Cardiac muscle cell (in vitro differentiated cells and primary cell): ENCODE data around the gene GPC5. TPM values are rescaled to one million over a fixed set of nuclear protein-coding genes. Genes with fewer than 3 reads are reported as not detected.

Experiments
- DNase-seq, 2 donors: peaks; one replicate each; pipeline versions ENCODE4 v3.0.0 to v3.0.0-alpha.2; 2010 to 2017; ENCODE audit warnings: low read depth in 1 of 2, low spot score in 1 of 2
- H3K27ac ChIP-seq: fragments of 200-600 bp; sonication (generic); 2 replicates; pipeline ENCODE4 v1.5.1; 2016
- H3K27me3 ChIP-seq: fragments of 200-600 bp; sonication (generic); 2 replicates; pipeline ENCODE4 v1.6.0; 2016; ENCODE audit warnings: control low read depth
- H3K36me3 ChIP-seq: fragments of 200-600 bp; sonication (generic); 2 replicates; pipeline ENCODE4 v1.5.1; 2016; ENCODE audit warnings: control low read depth
- H3K4me1 ChIP-seq: fragments of 200-600 bp; sonication (generic); 2 replicates; pipeline ENCODE4 v1.8.1; 2017; ENCODE audit warnings: low read depth, mild to moderate bottlenecking, mixed run types
- H3K4me3 ChIP-seq: fragments of 200-600 bp; sonication (generic); 2 replicates; pipeline ENCODE4 v1.5.1; 2016; ENCODE audit warnings: mild to moderate bottlenecking
- H3K9me3 ChIP-seq: fragments of 200-600 bp; sonication (generic); 2 replicates; pipeline ENCODE4 v1.5.1; 2017; ENCODE audit warnings: low read depth, mild to moderate bottlenecking, control low read depth
- polyA plus RNA-seq: library from polyadenylated mRNA; unstranded; fragments of >200 nt; fragmentation: Nextera tagmentation; extraction: Ambion mirVana; gene quantifications from 2 replicates; pipeline ENCODE4 v1.2.1, GENCODE V29; 2016
- total RNA-seq: library from RNA; depleted of rRNA; stranded (reverse); fragments of >200 nt; gene quantifications from 2 replicates; pipeline ENCODE4 v1.2.3, GENCODE V29; 2016
- TF ChIP-seq, protein P1 (sequence below): IDR thresholded peaks from 2 replicates; pipeline ENCODE4 v1.5.1; 2012; ENCODE audit warnings: low read depth, mild to moderate bottlenecking, low read length

GPC5 gene
- total and polyA plus RNA-seq, 2 experiments from 2014 or later = 0.97 to 3.3 TPM

DNA sequence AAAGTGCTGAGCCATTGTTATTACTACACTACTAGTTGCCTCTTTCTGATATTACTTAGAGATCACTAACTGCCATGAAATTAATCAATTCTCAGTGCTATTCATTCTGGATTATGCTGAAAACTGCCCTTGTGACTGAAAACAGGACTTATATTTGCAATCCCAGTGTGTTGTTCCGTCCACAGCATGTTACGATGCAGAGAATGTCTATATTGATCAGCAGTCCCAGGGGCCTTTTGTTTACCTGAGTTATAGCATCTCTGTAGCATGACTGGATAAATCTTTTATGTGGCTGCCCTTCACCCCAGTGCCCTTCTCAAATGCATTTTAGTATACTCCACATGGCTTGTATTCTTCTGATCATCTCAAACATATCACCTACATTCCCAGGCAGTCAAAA, 251.0 kb downstream of the GPC5 start:
- H3K9me3 ChIP-seq = no peaks in the 10 kb centered on the region
- H3K36me3 ChIP-seq = no peaks in the 10 kb centered on the region
- H3K4me1 ChIP-seq = no peaks in the 10 kb centered on the region
- TF ChIP-seq, protein P1, sequence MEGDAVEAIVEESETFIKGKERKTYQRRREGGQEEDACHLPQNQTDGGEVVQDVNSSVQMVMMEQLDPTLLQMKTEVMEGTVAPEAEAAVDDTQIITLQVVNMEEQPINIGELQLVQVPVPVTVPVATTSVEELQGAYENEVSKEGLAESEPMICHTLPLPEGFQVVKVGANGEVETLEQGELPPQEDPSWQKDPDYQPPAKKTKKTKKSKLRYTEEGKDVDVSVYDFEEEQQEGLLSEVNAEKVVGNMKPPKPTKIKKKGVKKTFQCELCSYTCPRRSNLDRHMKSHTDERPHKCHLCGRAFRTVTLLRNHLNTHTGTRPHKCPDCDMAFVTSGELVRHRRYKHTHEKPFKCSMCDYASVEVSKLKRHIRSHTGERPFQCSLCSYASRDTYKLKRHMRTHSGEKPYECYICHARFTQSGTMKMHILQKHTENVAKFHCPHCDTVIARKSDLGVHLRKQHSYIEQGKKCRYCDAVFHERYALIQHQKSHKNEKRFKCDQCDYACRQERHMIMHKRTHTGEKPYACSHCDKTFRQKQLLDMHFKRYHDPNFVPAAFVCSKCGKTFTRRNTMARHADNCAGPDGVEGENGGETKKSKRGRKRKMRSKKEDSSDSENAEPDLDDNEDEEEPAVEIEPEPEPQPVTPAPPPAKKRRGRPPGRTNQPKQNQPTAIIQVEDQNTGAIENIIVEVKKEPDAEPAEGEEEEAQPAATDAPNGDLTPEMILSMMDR = no peak
- H3K4me3 ChIP-seq = no peak overlapping the region
- no peaks in the 10 kb centered on the region for H3K27me3 ChIP-seq
- DNase-seq = no peak
- no peak overlapping the region for H3K27ac ChIP-seq

DNA sequence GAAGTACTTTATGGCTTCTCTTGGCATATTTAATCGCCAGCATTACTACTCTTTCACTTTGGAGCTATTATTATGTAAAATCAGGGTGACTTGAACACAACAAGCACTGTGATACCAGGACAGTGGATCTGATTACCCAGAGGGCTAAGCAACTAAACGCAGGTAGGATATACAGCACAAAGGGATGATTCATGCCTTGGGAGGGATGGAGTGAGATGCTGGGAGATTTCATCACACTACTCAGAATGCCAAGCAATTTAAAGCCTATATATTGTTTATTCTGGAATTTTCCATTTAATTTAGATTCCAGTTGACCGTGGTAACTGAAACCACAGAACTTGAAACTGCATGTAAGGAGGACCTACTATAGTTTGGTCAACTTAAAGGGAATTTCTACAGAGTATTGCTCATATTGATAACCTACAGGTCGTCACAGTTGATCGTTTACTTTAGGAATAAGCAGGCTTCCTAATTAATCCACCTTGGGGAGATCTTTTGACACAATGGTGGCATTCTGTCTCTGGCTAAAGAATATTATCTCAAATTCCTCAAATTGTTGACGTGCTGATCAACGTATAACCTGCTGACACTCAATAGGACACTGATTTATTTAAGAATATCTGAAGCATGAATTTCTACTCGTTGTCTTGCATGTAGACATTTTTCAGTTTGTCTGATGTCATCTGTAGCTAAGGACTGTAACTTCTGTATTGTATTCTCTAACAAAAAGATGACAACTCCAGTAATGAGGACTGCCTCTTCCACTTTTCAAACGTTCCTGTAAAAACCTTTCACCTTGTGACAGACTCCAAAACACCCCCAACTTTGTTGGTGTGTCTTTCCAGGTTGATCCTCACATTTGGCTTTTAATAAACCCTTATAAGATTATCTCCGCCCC, 254.2 kb downstream of the GPC5 start:
- no peak for DNase-seq
- no peaks in the 10 kb centered on the region for H3K27me3 ChIP-seq
- no peak overlapping the region for H3K27ac ChIP-seq
- TF ChIP-seq, protein P1 = no peak
- no peaks in the 10 kb centered on the region for H3K36me3 ChIP-seq
- no peaks in the 10 kb centered on the region for H3K9me3 ChIP-seq
- no peak overlapping the region for H3K4me3 ChIP-seq
- no peaks in the 10 kb centered on the region for H3K4me1 ChIP-seq

DNA sequence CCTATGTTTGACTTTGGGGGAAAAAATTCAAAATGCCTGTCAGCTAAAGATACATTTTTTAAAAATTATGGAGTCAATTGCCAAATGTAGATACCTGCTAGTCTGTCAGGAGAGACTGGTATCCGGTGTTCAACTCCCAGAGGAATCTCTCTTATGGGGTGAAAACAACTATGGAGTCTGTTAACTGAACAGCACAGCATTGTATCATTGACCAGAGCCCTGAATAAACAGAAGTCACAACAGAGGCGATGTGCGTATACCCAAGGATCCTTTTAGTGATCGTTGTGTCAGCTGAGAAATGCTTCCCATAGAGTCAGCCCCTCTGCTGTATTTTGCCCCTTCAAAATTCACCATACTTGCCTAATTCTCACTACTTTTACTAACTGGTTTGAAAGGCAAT, 257.3 kb downstream of the GPC5 start:
- Histone ChIP-seq H3K9me3 (no peaks in the 10 kb centered on the region), H3K4me3 (no peak overlapping the region), H3K27me3 (no peaks in the 10 kb centered on the region), H3K36me3 (no peaks in the 10 kb centered on the region), H3K4me1 (no peaks in the 10 kb centered on the region), H3K27ac (no peak overlapping the region)
- no peak for DNase-seq
- TF ChIP-seq, protein P1 = no peak

DNA sequence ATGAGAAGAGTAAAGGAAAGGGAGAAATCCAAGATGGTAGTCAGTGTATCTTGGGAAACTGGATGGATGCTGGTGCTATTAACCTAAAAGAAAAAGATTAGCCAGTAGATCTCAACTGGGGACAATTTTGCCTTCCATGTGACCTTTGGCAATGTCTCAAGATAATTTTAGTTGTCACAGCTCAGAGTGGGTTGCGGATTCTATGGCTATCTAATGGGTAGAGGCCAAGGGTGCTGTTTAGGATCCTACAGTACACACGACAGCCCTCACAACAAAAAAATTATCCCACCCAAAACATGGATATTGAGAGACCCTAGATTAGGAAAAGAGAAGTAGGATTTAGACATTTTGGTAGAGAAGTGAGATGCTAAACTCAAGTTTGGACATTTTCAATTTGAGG, 258.9 kb downstream of the GPC5 start:
- TF ChIP-seq, protein P1 = no peak
- H3K4me1 ChIP-seq = no peaks in the 10 kb centered on the region
- no peaks in the 10 kb centered on the region for H3K27me3 ChIP-seq
- H3K27ac ChIP-seq = no peak overlapping the region
- no peak overlapping the region for H3K4me3 ChIP-seq
- H3K9me3 ChIP-seq = no peaks in the 10 kb centered on the region
- H3K36me3 ChIP-seq = no peaks in the 10 kb centered on the region
- no peak for DNase-seq

DNA sequence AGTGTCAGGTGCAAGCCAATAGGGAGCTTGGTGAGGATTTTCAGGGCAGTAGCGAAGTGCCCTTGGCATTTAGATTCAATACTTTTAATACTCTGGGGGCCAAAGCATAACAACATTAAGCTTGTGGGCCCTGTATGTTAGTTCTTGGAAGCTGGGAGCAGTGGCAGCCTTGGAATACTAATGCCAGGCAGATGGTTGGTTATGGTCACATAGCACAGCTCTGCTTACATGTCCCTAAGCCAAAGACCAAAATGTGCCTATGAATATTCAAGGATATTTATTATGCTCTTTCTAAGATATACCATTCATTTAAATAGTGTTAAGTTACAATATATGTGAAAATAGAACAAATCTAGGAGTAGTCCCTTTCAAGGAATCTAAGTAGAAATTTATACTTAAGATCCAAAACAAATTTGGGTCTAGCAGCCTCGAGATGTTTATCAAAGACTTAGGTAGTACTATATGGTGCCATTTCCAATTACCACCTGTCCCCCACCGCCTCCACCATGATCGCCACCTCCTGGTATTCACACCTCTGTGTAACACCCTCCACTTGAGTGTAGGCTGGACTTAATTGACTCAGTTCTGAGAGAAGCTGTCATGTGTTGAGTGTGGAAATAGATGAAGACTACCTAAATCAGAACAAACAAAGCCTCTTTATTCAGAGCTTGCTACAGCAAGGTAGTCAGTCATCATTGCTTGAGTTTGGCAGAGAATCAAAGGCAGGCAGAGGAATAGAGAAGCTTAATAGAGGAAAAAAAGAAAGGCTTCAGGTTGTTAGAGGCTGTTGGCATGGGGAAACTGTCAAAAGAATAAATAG, 261.0 kb downstream of the GPC5 start:
- H3K27ac ChIP-seq = no peak overlapping the region
- no peaks in the 10 kb centered on the region for H3K9me3 ChIP-seq
- no peaks in the 10 kb centered on the region for H3K4me1 ChIP-seq
- TF ChIP-seq, protein P1 = no peak
- no peaks in the 10 kb centered on the region for H3K36me3 ChIP-seq
- no peaks in the 10 kb centered on the region for H3K27me3 ChIP-seq
- DNase-seq = no peak
- no peak overlapping the region for H3K4me3 ChIP-seq
